Effector memory CD4-positive, alpha-beta T cell (primary cell): Measurements from ENCODE around the gene DEPDC1B.
"Not testable (repeated sequence)": the region's sequence is repeated elsewhere in the genome, so short reads cannot be mapped to it uniquely, and the experiment has no call there.

Experiments
- DNase-seq, 3 donors: peaks; one replicate each; pipeline ENCODE4 v3.0.0-alpha.2; 2020
- H3K27ac ChIP-seq: 2 replicates; pipeline ENCODE4 v1.7.0; 2013; ENCODE audit warnings: mild to moderate bottlenecking, low read length, moderate library complexity; ENCODE audit not compliant: insufficient read depth, poor library complexity, severe bottlenecking
- H3K27me3 ChIP-seq: replicated peaks from 2 replicates; pipeline ENCODE4 v1.7.0; 2013; ENCODE audit warnings: mild to moderate bottlenecking, low read length; ENCODE audit not compliant: insufficient read depth, control insufficient read depth, poor library complexity, severe bottlenecking
- H3K36me3 ChIP-seq: 2 replicates; pipeline ENCODE4 v1.7.0; 2013; ENCODE audit warnings: mild to moderate bottlenecking, low read length, moderate library complexity; ENCODE audit not compliant: control insufficient read depth, insufficient read depth
- H3K4me1 ChIP-seq: 2 replicates; pipeline ENCODE4 v1.7.0; 2013; ENCODE audit warnings: low read length, mild to moderate bottlenecking; ENCODE audit not compliant: control insufficient read depth, insufficient read depth, poor library complexity, severe bottlenecking
- H3K4me3 ChIP-seq: 2 replicates; pipeline ENCODE4 v1.7.0; 2013; ENCODE audit warnings: low read length, low read depth, mild to moderate bottlenecking; ENCODE audit not compliant: insufficient read depth, poor library complexity, severe bottlenecking
- H3K9me3 ChIP-seq: 2 replicates; pipeline ENCODE4 v1.7.0; 2013; ENCODE audit warnings: mild to moderate bottlenecking, low read length, moderate library complexity; ENCODE audit not compliant: control insufficient read depth

DEPDC1B gene

DNA sequence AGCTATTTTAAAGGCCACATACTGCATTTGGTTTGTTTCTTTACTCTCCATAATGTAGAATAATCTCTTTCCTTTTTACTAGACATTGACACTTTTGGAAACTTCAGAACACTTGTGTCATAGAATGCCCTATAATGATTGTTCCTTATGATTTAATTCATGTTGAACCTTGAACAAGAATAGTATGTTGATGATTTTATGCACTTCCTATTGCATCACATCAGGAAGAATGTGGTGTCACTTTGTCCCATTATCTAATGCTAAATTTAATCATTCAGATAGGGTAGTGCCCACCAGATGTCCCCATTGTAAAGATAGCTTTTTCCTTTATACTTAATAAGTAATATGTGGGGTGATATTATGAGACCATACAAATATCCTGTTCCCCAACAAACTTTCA is 19.4 kb upstream of the DEPDC1B start:
- Histone ChIP-seq H3K27me3 (no peaks in the 10 kb centered on the region), H3K36me3 (no peaks in the 10 kb centered on the region), H3K4me1 (no peaks in the 10 kb centered on the region), H3K4me3 (no peak overlapping the region), H3K9me3 (no peaks in the 10 kb centered on the region), H3K27ac (no peak overlapping the region)
- DNase-seq: no peak

DNA sequence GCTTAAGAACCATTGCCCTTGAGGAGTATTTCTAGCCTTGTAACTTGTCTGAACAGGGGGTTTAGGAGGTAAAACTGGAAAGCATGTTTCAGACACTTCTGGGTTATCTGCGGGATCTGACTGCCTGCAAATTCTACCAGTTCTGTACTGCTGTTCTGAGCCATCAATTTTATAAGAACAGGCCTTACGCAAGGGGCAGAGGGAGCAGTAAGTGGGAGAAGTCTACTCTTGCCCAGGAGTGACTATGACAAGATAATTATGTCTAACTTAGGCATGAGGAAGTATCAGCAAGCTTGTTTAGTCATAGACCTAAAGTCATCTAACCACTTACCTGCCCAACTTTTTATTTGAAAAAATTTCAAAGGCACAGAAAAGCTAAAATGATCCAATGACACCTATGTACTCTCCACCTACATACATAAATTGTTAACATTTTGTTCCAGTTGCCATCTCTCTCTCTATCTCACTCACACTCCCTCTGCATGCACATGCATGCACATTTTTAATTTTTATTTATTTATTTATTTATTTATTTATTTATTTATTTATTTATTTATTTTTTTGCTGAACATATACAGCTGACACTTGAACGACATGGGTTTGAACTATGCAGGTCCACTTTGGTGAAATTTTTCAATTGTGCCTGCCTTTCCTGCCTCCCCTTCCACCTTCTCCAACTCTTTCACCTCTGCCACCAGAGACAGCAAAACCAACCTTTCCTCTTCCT is 18.4 kb upstream of the DEPDC1B start:
- Histone ChIP-seq H3K9me3 (no peaks in the 10 kb centered on the region), H3K4me3 (no peak overlapping the region), H3K4me1 (no peaks in the 10 kb centered on the region), H3K27me3 (no peaks in the 10 kb centered on the region), H3K36me3 (no peaks in the 10 kb centered on the region), H3K27ac (no peak overlapping the region)
- no peak for DNase-seq

GRCh38 chr5:60715201-60715928 is 15.4 kb upstream of the DEPDC1B start:
- not testable (repeated sequence) for H3K4me3 ChIP-seq, DNase-seq, H3K4me1 ChIP-seq, H3K27ac ChIP-seq, H3K9me3 ChIP-seq, H3K27me3 ChIP-seq, H3K36me3 ChIP-seq

DNA sequence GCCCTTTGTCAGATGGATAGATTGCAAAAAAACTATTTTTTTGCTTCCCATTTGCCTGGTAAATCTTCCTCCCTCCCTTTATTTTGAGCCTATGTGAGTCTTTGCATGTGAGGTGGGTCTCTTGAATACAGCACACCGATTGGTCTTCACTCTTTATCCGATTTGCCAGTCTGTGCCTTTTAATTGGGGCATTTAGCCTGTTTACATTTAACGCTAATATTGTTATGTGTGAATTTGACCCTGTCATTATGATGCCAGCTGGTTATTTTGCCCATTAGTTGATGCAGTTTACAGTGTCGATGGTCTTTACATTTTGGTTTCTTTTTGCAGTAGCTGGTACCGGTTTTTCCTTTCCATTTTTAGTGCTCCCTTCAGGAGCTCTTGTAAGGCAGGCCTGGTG is 13.0 kb upstream of the DEPDC1B start:
- no peaks in the 10 kb centered on the region for H3K4me1 ChIP-seq
- no peak overlapping the region for H3K4me3 ChIP-seq
- H3K27me3 ChIP-seq: no peaks in the 10 kb centered on the region
- no peak overlapping the region for H3K27ac ChIP-seq
- DNase-seq: no peak
- no peaks in the 10 kb centered on the region for H3K36me3 ChIP-seq
- H3K9me3 ChIP-seq: no peaks in the 10 kb centered on the region

DNA sequence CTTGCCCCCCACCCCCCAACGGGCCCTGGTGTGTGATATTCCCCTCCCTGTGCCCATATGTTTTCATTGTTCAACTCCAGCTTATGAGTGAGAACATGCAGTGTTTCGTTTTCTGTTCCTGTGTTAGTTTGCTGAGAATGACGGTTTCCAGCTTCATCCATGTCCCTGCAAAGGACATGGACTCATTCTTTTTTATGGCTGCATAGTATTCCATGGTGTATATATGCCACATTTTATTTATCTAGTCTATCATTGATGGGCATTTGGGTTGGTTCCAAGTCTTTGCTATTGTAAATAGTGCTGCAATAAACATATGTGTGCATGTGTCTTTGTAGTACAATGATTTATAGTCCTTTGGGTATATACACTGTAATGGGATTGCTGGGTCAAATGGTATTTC is 11.9 kb upstream of the DEPDC1B start:
- H3K4me3 ChIP-seq, H3K9me3 ChIP-seq, H3K4me1 ChIP-seq, H3K27ac ChIP-seq, H3K27me3 ChIP-seq, H3K36me3 ChIP-seq, DNase-seq: not testable (repeated sequence)

DNA sequence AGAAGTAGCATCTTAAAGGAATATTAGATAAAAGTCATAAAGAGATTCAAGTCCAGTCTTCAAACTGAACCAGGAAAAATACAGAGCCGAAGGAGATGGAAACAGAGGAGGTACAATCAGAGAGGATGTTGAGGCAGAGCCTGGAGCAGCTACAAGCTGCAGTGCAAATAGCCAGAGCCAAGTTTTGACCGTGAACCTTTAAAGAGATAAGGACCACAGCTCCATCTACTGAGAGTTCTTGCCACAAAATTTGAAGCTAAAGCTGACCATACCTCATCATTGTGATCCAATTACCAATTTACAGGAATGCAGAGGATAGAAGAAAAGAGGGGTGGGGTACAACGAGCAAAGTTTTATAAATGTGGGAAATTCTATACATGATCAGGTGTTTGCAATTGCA is 10.4 kb upstream of the DEPDC1B start:
- Histone ChIP-seq H3K9me3 (no peaks in the 10 kb centered on the region), H3K27me3 (no peaks in the 10 kb centered on the region), H3K4me3 (no peak overlapping the region), H3K27ac (no peak overlapping the region), H3K4me1 (no peaks in the 10 kb centered on the region), H3K36me3 (no peaks in the 10 kb centered on the region)
- no peak for DNase-seq

- no peaks in the 10 kb centered on the region for H3K4me1 ChIP-seq
- DNase-seq: no peak
- H3K27ac ChIP-seq: no peak overlapping the region
- no peaks in the 10 kb centered on the region for H3K36me3 ChIP-seq
- H3K4me3 ChIP-seq: no peak overlapping the region
- no peaks in the 10 kb centered on the region for H3K27me3 ChIP-seq
- no peaks in the 10 kb centered on the region for H3K9me3 ChIP-seq
Observed at GRCh38 chr5:60705144-60705543, 5.2 kb upstream of the DEPDC1B start.

DNA sequence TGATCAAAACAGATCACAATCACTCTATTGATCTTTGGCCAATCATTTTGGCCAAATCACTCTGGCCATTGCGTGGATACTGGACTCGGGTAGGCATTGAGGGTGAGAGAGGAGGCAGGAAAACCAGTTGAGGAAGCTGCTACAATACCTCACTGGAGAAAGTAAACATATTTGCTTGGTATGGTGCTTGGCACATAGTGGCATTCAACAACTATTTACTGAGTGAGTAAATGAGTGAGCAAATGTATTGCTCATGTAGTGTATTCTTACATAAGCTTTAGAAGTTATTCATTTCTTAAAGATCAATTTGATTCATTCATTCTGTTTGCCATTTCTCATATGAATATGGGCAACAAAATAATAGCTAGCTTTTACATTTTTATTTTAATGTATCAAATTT is 4.0 kb upstream of the DEPDC1B start:
- no peaks in the 10 kb centered on the region for H3K27me3 ChIP-seq
- no peaks in the 10 kb centered on the region for H3K36me3 ChIP-seq
- DNase-seq: no peak
- no peaks in the 10 kb centered on the region for H3K9me3 ChIP-seq
- no peak overlapping the region for H3K4me3 ChIP-seq
- no peaks in the 10 kb centered on the region for H3K4me1 ChIP-seq
- no peak overlapping the region for H3K27ac ChIP-seq

GRCh38 chr5:60701321-60701968 is 1.5 kb upstream of the DEPDC1B start:
- Histone ChIP-seq H3K9me3 (no peaks in the 10 kb centered on the region), H3K4me3 (no peak overlapping the region), H3K36me3 (no peaks in the 10 kb centered on the region), H3K27me3 (no peaks in the 10 kb centered on the region), H3K27ac (no peak overlapping the region), H3K4me1 (no peaks in the 10 kb centered on the region)
- no peak for DNase-seq

- Histone ChIP-seq H3K4me1 (no peaks in the 10 kb centered on the region), H3K4me3 (peak overlapping the region; percentile 77), H3K27me3 (no peaks in the 10 kb centered on the region), H3K27ac (peak overlapping the region; percentile 46), H3K36me3 (no peaks in the 10 kb centered on the region), H3K9me3 (no peaks in the 10 kb centered on the region)
- no peak for DNase-seq
Observed at GRCh38 chr5:60700416-60700757, 421 bp upstream of the DEPDC1B start.
